ENCODE data around the gene MRPL41.
"Not testable (repeated sequence)": the region's sequence is repeated elsewhere in the genome, so short reads cannot be mapped to it uniquely, and the experiment has no call there.

MRPL41 gene

DNA sequence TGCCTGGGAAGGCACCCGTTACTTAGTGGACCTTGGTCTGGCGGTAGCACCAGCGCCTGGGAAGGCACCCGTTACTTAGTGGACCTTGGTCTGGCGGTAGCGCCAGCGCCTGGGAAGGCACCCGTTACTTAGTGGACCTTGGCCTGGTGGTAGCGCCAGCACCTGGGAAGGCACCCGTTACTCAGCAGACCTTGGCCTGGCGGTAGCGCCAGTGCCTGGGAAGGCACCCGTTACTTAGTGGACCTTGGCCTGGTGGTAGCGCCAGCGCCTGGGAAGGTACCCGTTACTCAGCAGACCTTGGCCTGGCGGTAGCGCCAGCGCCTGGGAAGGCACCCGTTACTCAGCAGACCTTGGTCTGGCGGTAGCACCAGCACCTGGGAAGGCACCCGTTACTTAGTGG lies 40.6 kb upstream of the MRPL41 start:
- WGBS: 96% methylated on average over 22 of the region's 22 CpGs

DNA sequence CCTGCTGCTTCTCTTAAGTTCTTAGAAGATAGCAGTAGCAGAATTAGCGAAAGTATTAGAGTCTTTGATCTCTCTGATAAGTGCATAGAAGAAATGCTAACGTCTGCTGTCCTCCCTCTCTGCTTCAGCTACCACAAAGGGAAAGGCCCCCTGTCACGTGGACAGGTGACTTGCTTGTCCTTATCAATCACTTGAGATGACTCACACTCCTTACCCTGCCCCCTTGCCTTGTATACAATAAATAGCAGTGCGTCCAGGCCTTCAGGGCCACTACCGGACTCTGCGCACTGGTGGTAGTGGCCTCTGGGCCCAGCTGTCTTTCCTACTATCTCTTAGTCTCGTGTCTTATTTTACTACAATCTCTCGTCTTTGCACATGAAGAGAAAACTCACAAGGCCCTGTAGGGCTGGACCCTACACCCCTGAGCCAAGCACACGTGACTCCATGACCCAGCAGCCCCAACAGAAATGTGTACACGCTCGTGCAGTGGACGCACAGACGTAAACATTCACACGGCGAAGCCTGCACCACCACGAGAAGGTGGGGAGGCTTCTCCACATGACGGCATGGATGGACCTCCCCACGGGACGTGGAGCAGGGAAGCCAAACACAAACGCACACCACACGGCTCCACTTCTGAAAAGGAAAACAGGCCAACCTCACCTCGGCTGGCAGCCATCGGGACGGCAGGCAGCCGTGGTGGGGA lies 39.8 kb upstream of the MRPL41 start:
- peaks cover 1% of the 10 kb centered on the region for H3K4me1 ChIP-seq (ENCODE audit: control insufficient read depth, insufficient read depth, low read depth, low read length)
- peak overlapping the region; percentile 18 for H4K91ac ChIP-seq (ENCODE audit: low read length)
- no peak overlapping the region for H3K14ac ChIP-seq (ENCODE audit: low read length in 2 of 2)
- H3K27me3 ChIP-seq (ENCODE audit: control insufficient read depth in 1 of 2, insufficient read depth in 1 of 2, low read length in 2 of 2): no peaks in the 10 kb centered on the region
- H2BK15ac ChIP-seq (ENCODE audit: low read depth, poor library complexity, severe bottlenecking): no peak overlapping the region
- H3K4me2 ChIP-seq (ENCODE audit: low read length, poor library complexity, severe bottlenecking): no peak overlapping the region
- no peak for DNase-seq
- no peak overlapping the region for H2BK120ac ChIP-seq (ENCODE audit: low read depth, low read length)
- no peak overlapping the region for H4K8ac ChIP-seq (ENCODE audit: low read length)
- H3K79me1 ChIP-seq (replicated peaks; ENCODE audit: low read length, poor library complexity, severe bottlenecking): no peaks in the 10 kb centered on the region
- 89% methylated on average over 25 of the region's 25 CpGs for WGBS
- no peak overlapping the region for H3K27ac ChIP-seq (ENCODE audit: low read length, poor library complexity, severe bottlenecking)
- H2AK5ac ChIP-seq (ENCODE audit: low read length, severe bottlenecking): no peak overlapping the region
- no peak overlapping the region for H3K4me3 ChIP-seq (ENCODE audit: insufficient read depth in 1 of 2, low read depth in 1 of 2, low read length in 2 of 2)
- H3K9me3 ChIP-seq (ENCODE audit: control insufficient read depth, low read length): peaks cover 3% of the 10 kb centered on the region
- H3K23ac ChIP-seq (ENCODE audit: low read length in 2 of 2): no peak overlapping the region
- no peak overlapping the region for H3K18ac ChIP-seq (ENCODE audit: low read depth in 1 of 2, low read length in 2 of 2)
- H3K4ac ChIP-seq (ENCODE audit: low read depth in 1 of 2, low read length in 2 of 2): no peak overlapping the region
- no peak overlapping the region for H3K9ac ChIP-seq (ENCODE audit: low read length)
- H3K36me3 ChIP-seq (ENCODE audit: control insufficient read depth in 1 of 2, insufficient read depth in 2 of 2, low read depth in 1 of 2, low read length in 2 of 2): peaks cover 3 to 4% of the 10 kb centered on the region in 2 experiments
- H2BK12ac ChIP-seq (ENCODE audit: low read length in 2 of 2): no peak overlapping the region
- no peak overlapping the region for H2AFZ ChIP-seq (ENCODE audit: low read depth, low read length)
- H2BK5ac ChIP-seq (ENCODE audit: low read depth, low read length, poor library complexity, severe bottlenecking): no peak overlapping the region

More for the DNA sequence above, 40.6 kb upstream of the MRPL41 start:
- not testable (repeated sequence) for H3K4me3 ChIP-seq (ENCODE audit: insufficient read depth in 1 of 2, low read depth in 1 of 2, low read length in 2 of 2); H2AFZ ChIP-seq (ENCODE audit: low read depth, low read length); H3K9me3 ChIP-seq (ENCODE audit: control insufficient read depth, low read length); H2BK120ac ChIP-seq (ENCODE audit: low read depth, low read length); H3K14ac ChIP-seq (ENCODE audit: low read length in 2 of 2); H3K9ac ChIP-seq (ENCODE audit: low read length); H3K4me2 ChIP-seq (ENCODE audit: low read length, poor library complexity, severe bottlenecking); H3K27me3 ChIP-seq (ENCODE audit: control insufficient read depth in 1 of 2, insufficient read depth in 1 of 2, low read length in 2 of 2); H4K8ac ChIP-seq (ENCODE audit: low read length); H3K23ac ChIP-seq (ENCODE audit: low read length in 2 of 2); H4K91ac ChIP-seq (ENCODE audit: low read length); H3K27ac ChIP-seq (ENCODE audit: low read length, poor library complexity, severe bottlenecking); H2AK5ac ChIP-seq (ENCODE audit: low read length, severe bottlenecking); H2BK15ac ChIP-seq (ENCODE audit: low read depth, poor library complexity, severe bottlenecking); H3K4me1 ChIP-seq (ENCODE audit: control insufficient read depth, insufficient read depth, low read depth, low read length); H3K4ac ChIP-seq (ENCODE audit: low read depth in 1 of 2, low read length in 2 of 2); H3K18ac ChIP-seq (ENCODE audit: low read depth in 1 of 2, low read length in 2 of 2); H3K36me3 ChIP-seq (ENCODE audit: control insufficient read depth in 1 of 2, insufficient read depth in 2 of 2, low read depth in 1 of 2, low read length in 2 of 2); H3K79me1 ChIP-seq (replicated peaks; ENCODE audit: low read length, poor library complexity, severe bottlenecking); H2BK5ac ChIP-seq (ENCODE audit: low read depth, low read length, poor library complexity, severe bottlenecking); DNase-seq; H2BK12ac ChIP-seq (ENCODE audit: low read length in 2 of 2)

DNA sequence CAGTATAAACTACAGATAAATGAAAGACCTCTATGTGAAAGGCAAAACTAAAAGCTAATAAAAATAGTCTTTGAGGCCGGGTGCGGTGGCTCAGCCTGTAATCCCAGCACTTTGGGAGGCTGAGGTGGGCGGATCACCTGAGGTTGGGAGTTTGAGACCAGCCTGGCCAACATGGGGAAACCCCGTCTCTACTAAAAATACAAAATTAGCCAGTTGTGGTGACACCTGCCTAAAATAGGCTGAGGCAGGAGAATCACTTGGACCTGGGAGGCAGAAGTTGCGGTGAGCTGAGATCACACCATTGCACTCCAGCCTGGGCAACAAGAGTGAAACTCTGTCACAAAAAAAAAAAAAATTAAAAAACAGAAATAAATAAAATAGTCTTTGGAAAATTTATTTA lies 38.5 kb upstream of the MRPL41 start:
- H3K4me1 ChIP-seq (ENCODE audit: control insufficient read depth, insufficient read depth, low read depth, low read length): not testable (repeated sequence)

DNA sequence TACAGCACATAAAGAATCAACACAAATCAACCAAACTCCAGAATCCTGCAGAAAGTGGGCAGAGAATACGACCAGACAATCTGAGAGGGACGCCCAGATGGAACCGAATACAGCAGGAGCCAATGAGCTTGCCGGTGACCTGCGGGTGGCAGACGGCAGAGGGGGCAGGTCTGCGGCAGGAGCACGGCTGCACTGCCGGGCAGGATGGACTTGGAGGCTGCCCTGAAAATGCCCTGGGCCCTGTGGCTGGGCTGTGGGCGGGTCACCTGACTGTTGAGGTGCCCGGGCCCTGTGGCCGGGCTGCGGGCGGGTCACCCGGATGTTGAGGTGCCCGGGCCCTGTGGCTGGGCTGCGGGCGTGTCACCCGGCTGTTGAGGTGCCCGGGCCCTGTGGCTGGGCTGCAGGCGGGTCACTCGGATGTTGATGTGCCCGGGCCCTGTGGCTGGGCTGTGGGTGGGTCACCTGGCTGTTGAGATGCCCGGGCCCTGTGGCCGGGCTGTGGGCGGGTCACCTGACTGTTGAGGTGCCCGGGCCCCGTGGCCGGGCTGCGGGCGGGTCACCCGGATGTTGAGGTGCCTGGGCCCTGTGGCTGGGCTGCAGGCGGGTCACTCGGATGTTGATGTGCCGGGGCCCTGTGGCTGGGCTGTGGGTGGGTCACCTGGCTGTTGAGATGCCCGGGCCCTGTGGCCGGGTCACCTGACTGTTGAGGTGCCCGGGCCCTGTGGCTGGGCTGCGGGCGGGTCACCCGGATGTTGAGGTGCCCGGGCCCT lies 37.7 kb upstream of the MRPL41 start:
- not testable (repeated sequence) for H2BK12ac ChIP-seq (ENCODE audit: low read length in 2 of 2); H3K79me1 ChIP-seq (replicated peaks; ENCODE audit: low read length, poor library complexity, severe bottlenecking); H4K91ac ChIP-seq (ENCODE audit: low read length); H3K9ac ChIP-seq (ENCODE audit: low read length); DNase-seq; H2BK15ac ChIP-seq (ENCODE audit: low read depth, poor library complexity, severe bottlenecking); H3K23ac ChIP-seq (ENCODE audit: low read length in 2 of 2); H3K4me1 ChIP-seq (ENCODE audit: control insufficient read depth, insufficient read depth, low read depth, low read length); H2AK5ac ChIP-seq (ENCODE audit: low read length, severe bottlenecking); H3K4ac ChIP-seq (ENCODE audit: low read depth in 1 of 2, low read length in 2 of 2); H3K4me2 ChIP-seq (ENCODE audit: low read length, poor library complexity, severe bottlenecking); H3K27ac ChIP-seq (ENCODE audit: low read length, poor library complexity, severe bottlenecking); H2BK120ac ChIP-seq (ENCODE audit: low read depth, low read length); H4K8ac ChIP-seq (ENCODE audit: low read length); H3K27me3 ChIP-seq (ENCODE audit: control insufficient read depth in 1 of 2, insufficient read depth in 1 of 2, low read length in 2 of 2); H3K18ac ChIP-seq (ENCODE audit: low read depth in 1 of 2, low read length in 2 of 2); H3K36me3 ChIP-seq (ENCODE audit: control insufficient read depth in 1 of 2, insufficient read depth in 2 of 2, low read depth in 1 of 2, low read length in 2 of 2); H3K4me3 ChIP-seq (ENCODE audit: insufficient read depth in 1 of 2, low read depth in 1 of 2, low read length in 2 of 2); H2BK5ac ChIP-seq (ENCODE audit: low read depth, low read length, poor library complexity, severe bottlenecking); H3K9me3 ChIP-seq (ENCODE audit: control insufficient read depth, low read length); H3K14ac ChIP-seq (ENCODE audit: low read length in 2 of 2)
- H2AFZ ChIP-seq (ENCODE audit: low read depth, low read length): peak overlapping the region; percentile 27
- WGBS: 89% methylated on average over 37 of the region's 42 CpGs

More for the DNA sequence above, 38.5 kb upstream of the MRPL41 start:
- not testable (repeated sequence) for H2BK15ac ChIP-seq (ENCODE audit: low read depth, poor library complexity, severe bottlenecking); H3K79me1 ChIP-seq (replicated peaks; ENCODE audit: low read length, poor library complexity, severe bottlenecking); H3K27me3 ChIP-seq (ENCODE audit: control insufficient read depth in 1 of 2, insufficient read depth in 1 of 2, low read length in 2 of 2); H2BK120ac ChIP-seq (ENCODE audit: low read depth, low read length); H3K9ac ChIP-seq (ENCODE audit: low read length); H3K9me3 ChIP-seq (ENCODE audit: control insufficient read depth, low read length); H2AK5ac ChIP-seq (ENCODE audit: low read length, severe bottlenecking); H3K4me3 ChIP-seq (ENCODE audit: insufficient read depth in 1 of 2, low read depth in 1 of 2, low read length in 2 of 2); H2BK5ac ChIP-seq (ENCODE audit: low read depth, low read length, poor library complexity, severe bottlenecking); H3K14ac ChIP-seq (ENCODE audit: low read length in 2 of 2); H3K18ac ChIP-seq (ENCODE audit: low read depth in 1 of 2, low read length in 2 of 2); H3K4ac ChIP-seq (ENCODE audit: low read depth in 1 of 2, low read length in 2 of 2); DNase-seq; H4K8ac ChIP-seq (ENCODE audit: low read length); H2AFZ ChIP-seq (ENCODE audit: low read depth, low read length); H3K23ac ChIP-seq (ENCODE audit: low read length in 2 of 2); H3K27ac ChIP-seq (ENCODE audit: low read length, poor library complexity, severe bottlenecking); H4K91ac ChIP-seq (ENCODE audit: low read length); H3K4me2 ChIP-seq (ENCODE audit: low read length, poor library complexity, severe bottlenecking); H3K36me3 ChIP-seq (ENCODE audit: control insufficient read depth in 1 of 2, insufficient read depth in 2 of 2, low read depth in 1 of 2, low read length in 2 of 2); H2BK12ac ChIP-seq (ENCODE audit: low read length in 2 of 2)
- 91% methylated on average over 4 of the region's 5 CpGs for WGBS
